NCI-H1092 (cell line): Measurements from ENCODE around the gene STING1.
"Not testable (repeated sequence)": the region's sequence is repeated elsewhere in the genome, so short reads cannot be mapped to it uniquely, and the experiment has no call there.

Experiments
- DNase-seq: peaks from one replicate; lab custom pipeline; 2025; lab: John Stamatoyannopoulos, UW

Gene STING1

GRCh38 chr5:139482050-139482889 lies at the start of gene STING1:
STING1 (minus strand) TSS chr5:139482758; CDS start chr5:139481704, 1,054 bp downstream.
- DNase-seq: peak; percentile 72

GRCh38 chr5:139531772-139532169 lies 49.2 kb upstream of the STING1 start:
- no peak for DNase-seq

- DNase-seq: not testable (repeated sequence)
Observed at GRCh38 chr5:139530079-139530478, 47.5 kb upstream of the STING1 start.

GRCh38 chr5:139528695-139529094 lies 46.1 kb upstream of the STING1 start:
- DNase-seq: not testable (repeated sequence)

GRCh38 chr5:139527896-139528467 lies 45.4 kb upstream of the STING1 start:
- not testable (repeated sequence) for DNase-seq

GRCh38 chr5:139527090-139527470 lies 44.5 kb upstream of the STING1 start:
- DNase-seq: not testable (repeated sequence)

GRCh38 chr5:139526309-139527089 lies 43.9 kb upstream of the STING1 start:
- DNase-seq: not testable (repeated sequence)

GRCh38 chr5:139525586-139526308 lies 43.2 kb upstream of the STING1 start:
- DNase-seq: not testable (repeated sequence)

- no peak for DNase-seq
Observed at GRCh38 chr5:139524940-139525585, 42.5 kb upstream of the STING1 start.

GRCh38 chr5:139524446-139524845 lies 41.9 kb upstream of the STING1 start:
- DNase-seq: no peak

GRCh38 chr5:139523635-139524445 lies 41.3 kb upstream of the STING1 start:
- DNase-seq: no peak

GRCh38 chr5:139517683-139518564 lies 35.4 kb upstream of the STING1 start:
- peak; percentile 70 for DNase-seq

GRCh38 chr5:139514486-139514856 lies 31.9 kb upstream of the STING1 start:
- no peak for DNase-seq

- DNase-seq: no peak
Observed at GRCh38 chr5:139513852-139514485, 31.4 kb upstream of the STING1 start.

GRCh38 chr5:139513434-139513833 lies 30.9 kb upstream of the STING1 start:
- peak; percentile 45 for DNase-seq

- no peak for DNase-seq
Observed at GRCh38 chr5:139512786-139513390, 30.3 kb upstream of the STING1 start.

- not testable (repeated sequence) for DNase-seq
Observed at GRCh38 chr5:139504722-139505121, 22.2 kb upstream of the STING1 start.

GRCh38 chr5:139503879-139504278 lies 21.3 kb upstream of the STING1 start:
- not testable (repeated sequence) for DNase-seq
